ENCODE measurements around the gene MRPL48.

DNA sequence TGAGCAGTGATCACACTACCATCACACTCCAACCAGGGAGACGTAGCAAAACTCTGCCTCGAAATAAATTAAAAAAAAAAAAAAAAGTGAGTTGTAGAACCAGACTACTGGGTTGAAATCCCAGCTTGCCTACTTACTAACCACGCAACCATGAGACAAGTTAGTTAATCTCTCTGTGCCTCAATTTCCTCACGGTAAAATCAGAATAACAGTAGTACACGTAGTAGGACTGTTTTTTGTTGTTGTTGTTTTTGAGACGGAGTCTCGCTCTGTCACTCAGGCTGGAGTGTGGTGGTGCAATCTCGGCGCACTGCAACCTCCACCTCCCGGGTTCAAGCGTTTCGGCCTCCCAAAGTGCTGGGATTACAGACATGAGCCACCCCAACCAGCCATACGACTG lies 41.0 kb upstream of the MRPL48 start:
- TF ChIP-seq POLR2A (IDR thresholded peaks at IDR 0.05; ENCODE audit: low read depth, low read length) = no peak
- no peak for TF ChIP-seq POLR2AphosphoS5 (IDR thresholded peaks at IDR 0.05; ENCODE audit: low read depth, low read length)
- TF ChIP-seq TAF1 (IDR thresholded peaks at IDR 0.05; ENCODE audit: low read depth, low read length) = no peak
- TF ChIP-seq SPI1 (IDR thresholded peaks at IDR 0.05; ENCODE audit: low read depth, low read length) = no peak
- no peak for TF ChIP-seq PAX5 (IDR thresholded peaks at IDR 0.05; ENCODE audit: insufficient read depth, low read length, severe bottlenecking)
